Rectal smooth muscle tissue (tissue), 1 donor: ENCODE measurements around the gene CABLES2.

ENCODE experiments used
- H3K27ac ChIP-seq: one replicate; pipeline ENCODE4 v1.7.0; 2013; ENCODE audit warnings: low read depth, low read length, inconsistent platforms
- H3K27me3 ChIP-seq: one replicate; pipeline ENCODE4 v1.7.0; 2013; ENCODE audit warnings: low read length; ENCODE audit not compliant: control insufficient read depth, insufficient read depth
- H3K36me3 ChIP-seq: one replicate; pipeline ENCODE4 v1.7.0; 2013; ENCODE audit warnings: low read length; ENCODE audit not compliant: control insufficient read depth, insufficient read depth
- H3K4me1 ChIP-seq: one replicate; pipeline ENCODE4 v1.7.0; 2013; ENCODE audit warnings: low read length; ENCODE audit not compliant: control insufficient read depth, insufficient read depth
- H3K4me3 ChIP-seq: one replicate; pipeline ENCODE4 v1.7.0; 2013; ENCODE audit warnings: low read length
- H3K9ac ChIP-seq: one replicate; pipeline ENCODE4 v1.7.0; 2013; ENCODE audit warnings: low read length

CABLES2 gene

GRCh38 chr20:62350629-62351422 is 56.3 kb downstream of the CABLES2 start:
- peaks cover 18% of the 10 kb centered on the region for H3K36me3 ChIP-seq
- H3K27me3 ChIP-seq, result no peaks in the 10 kb centered on the region
- H3K9ac ChIP-seq, result no peak overlapping the region
- peaks cover 27% of the 10 kb centered on the region for H3K4me1 ChIP-seq
- H3K4me3 ChIP-seq, result no peak overlapping the region
- peak overlapping the region; percentile 85 for H3K27ac ChIP-seq

DNA sequence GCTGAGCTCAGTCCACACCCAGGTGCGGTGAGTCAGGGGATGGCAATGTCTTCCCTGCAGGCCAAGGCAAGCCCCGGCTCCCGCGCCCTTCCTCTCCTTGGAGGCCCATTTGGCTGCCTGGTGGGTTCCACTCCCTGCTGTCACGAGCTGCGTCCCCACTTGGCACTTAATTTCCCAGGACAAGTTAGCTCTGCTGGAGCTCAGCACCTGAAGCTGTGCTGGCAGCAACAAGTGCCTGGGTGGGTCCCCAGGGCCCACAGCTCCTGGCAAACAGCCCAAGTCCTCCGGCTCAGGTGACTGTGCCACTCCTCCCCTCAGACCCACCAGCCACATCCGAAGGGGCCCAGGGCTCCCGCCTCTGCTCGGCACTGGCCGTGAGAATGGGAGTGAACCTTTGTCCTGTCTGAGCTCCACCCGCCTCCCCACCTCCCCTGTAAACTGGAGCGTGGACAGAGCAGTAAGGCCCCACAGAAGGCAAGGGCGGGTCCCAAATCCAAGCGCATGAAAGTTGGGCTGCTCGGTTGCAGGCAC is 56.9 kb downstream of the CABLES2 start:
- Histone ChIP-seq H3K4me3 (no peak overlapping the region), H3K27ac (peak overlapping the region; percentile 44), H3K9ac (no peak overlapping the region), H3K4me1 (peaks cover 20% of the 10 kb centered on the region), H3K36me3 (peaks cover 18% of the 10 kb centered on the region), H3K27me3 (no peaks in the 10 kb centered on the region)

- Histone ChIP-seq H3K36me3 (peaks cover 18% of the 10 kb centered on the region), H3K27ac (no peak overlapping the region)
These were observed 57.5 kb downstream of the CABLES2 start for GRCh38 chr20:62349556-62350097.

GRCh38 chr20:62348604-62349003 is 58.5 kb downstream of the CABLES2 start:
- Histone ChIP-seq H3K4me3 (no peak overlapping the region), H3K4me1 (peaks cover 12% of the 10 kb centered on the region), H3K27ac (no peak overlapping the region), H3K27me3 (no peaks in the 10 kb centered on the region), H3K9ac (no peak overlapping the region), H3K36me3 (peaks cover 18% of the 10 kb centered on the region)

More at GRCh38 chr20:62349556-62350097, 57.5 kb downstream of the CABLES2 start:
- Histone ChIP-seq H3K4me3 (no peak overlapping the region), H3K4me1 (peaks cover 15% of the 10 kb centered on the region), H3K9ac (no peak overlapping the region), H3K27me3 (no peaks in the 10 kb centered on the region)

GRCh38 chr20:62347445-62347844 is 59.6 kb downstream of the CABLES2 start:
- H3K27ac ChIP-seq, result no peak overlapping the region
- peaks cover 18% of the 10 kb centered on the region for H3K36me3 ChIP-seq
- no peak overlapping the region for H3K4me3 ChIP-seq
- H3K27me3 ChIP-seq, result no peaks in the 10 kb centered on the region
- peaks cover 3% of the 10 kb centered on the region for H3K4me1 ChIP-seq
- no peak overlapping the region for H3K9ac ChIP-seq

- H3K9ac ChIP-seq, result no peak overlapping the region
- no peaks in the 10 kb centered on the region for H3K27me3 ChIP-seq
- no peak overlapping the region for H3K4me3 ChIP-seq
- H3K27ac ChIP-seq, result no peak overlapping the region
- no peaks in the 10 kb centered on the region for H3K4me1 ChIP-seq
- H3K36me3 ChIP-seq, result peaks cover 18% of the 10 kb centered on the region
These were observed 60.0 kb downstream of the CABLES2 start for GRCh38 chr20:62347151-62347404.

GRCh38 chr20:62346398-62347150 is 60.5 kb downstream of the CABLES2 start:
- Histone ChIP-seq H3K27ac (no peak overlapping the region), H3K4me1 (no peaks in the 10 kb centered on the region), H3K36me3 (peaks cover 18% of the 10 kb centered on the region), H3K9ac (no peak overlapping the region), H3K27me3 (no peaks in the 10 kb centered on the region), H3K4me3 (no peak overlapping the region)

DNA sequence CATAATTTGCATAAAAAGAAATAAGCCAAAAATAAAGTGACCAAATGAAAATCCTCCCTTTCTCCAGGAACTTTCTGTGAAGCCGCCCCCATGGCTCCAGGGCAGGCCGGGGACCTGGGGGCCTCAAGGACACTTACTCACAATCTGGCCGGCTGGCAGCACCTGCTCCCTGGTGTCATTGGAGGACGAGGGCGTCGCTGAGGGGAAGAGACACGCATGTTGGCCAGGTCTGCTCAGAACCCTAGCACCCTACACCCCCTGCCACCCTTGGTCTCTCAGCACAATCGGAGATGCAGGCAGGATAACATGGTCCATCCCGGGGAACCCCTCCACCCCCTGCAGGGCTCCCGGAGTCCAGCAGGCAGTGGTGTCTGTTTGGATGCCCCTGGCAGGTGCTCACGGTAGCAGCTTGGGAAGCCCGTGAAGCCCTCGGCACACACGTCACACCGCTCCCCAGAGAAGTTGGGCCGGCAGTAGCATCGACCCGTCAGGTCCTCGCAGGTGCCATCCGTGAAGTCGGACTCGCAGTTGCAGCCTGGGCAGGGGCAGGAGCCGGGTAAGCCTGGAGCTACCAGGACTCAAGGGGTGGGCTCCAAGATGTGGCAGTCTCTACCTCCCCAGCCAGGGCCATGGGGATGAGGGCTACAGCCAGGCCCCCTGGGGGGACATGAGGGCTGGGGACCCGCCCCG is 61.3 kb downstream of the CABLES2 start:
- no peak overlapping the region for H3K9ac ChIP-seq
- H3K36me3 ChIP-seq, result peaks cover 16% of the 10 kb centered on the region
- H3K27me3 ChIP-seq, result no peaks in the 10 kb centered on the region
- H3K4me3 ChIP-seq, result no peak overlapping the region
- no peaks in the 10 kb centered on the region for H3K4me1 ChIP-seq
- H3K27ac ChIP-seq, result no peak overlapping the region

DNA sequence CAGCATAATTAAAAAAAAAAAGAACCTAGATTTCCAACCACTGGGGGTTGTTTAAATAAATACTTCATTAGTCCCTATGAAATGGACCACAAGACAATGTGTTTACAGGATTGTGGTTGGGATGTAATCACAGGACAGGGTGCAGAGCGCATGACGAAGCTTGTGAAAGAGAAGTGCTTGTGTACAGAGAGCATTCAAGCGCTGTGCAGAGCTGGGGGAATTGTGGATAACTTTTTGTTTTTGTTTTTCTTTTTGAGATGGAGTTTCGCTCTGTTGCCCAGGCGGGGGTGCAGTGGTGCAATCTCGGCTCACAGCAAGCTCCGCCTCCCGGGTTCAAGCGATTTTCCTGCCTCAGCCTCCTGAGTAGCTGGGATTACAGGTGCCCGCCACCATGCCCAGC is 62.3 kb downstream of the CABLES2 start:
- no peaks in the 10 kb centered on the region for H3K27me3 ChIP-seq
- no peak overlapping the region for H3K9ac ChIP-seq
- peaks cover 10% of the 10 kb centered on the region for H3K36me3 ChIP-seq
- no peak overlapping the region for H3K27ac ChIP-seq
- no peaks in the 10 kb centered on the region for H3K4me1 ChIP-seq
- no peak overlapping the region for H3K4me3 ChIP-seq

DNA sequence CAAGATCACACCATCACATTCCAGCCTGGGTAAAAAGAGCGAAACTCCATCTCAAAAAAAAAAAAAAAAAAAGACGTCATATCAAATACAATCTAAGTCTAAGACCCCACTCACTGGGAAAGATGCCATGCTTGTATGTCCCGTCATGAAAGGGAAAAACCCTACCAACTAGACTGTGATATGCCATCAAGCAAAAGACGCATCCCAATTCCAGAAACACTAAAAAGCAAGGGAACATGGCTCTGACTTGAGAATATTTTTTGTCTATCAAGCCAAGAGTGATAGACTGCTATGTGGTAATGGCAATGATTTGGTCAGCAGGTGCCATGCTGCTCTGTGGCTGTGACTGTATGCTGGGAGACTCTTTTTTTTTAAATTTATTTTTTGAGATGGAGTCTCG is 63.0 kb downstream of the CABLES2 start:
- Histone ChIP-seq H3K27me3 (no peaks in the 10 kb centered on the region), H3K36me3 (peaks cover 11% of the 10 kb centered on the region), H3K4me1 (no peaks in the 10 kb centered on the region), H3K4me3 (no peak overlapping the region), H3K27ac (no peak overlapping the region), H3K9ac (no peak overlapping the region)

DNA sequence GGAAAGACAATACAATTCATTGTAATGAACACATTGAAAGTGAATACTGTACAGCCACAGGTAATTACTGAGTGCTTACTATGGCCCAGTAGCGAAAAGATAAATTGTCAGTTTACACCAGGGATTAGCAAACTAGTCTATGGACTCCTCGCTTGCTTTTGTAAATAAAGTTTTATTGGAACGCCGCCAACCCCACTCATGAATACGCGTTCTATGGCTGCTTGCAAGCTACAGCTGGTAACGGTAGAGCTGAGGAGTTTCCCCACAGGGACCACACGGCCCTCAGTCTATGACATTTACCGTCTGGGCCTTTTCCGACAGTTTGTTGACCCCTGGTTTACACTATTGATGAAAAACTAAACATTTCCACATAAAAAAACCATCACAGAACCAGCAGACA is 64.2 kb downstream of the CABLES2 start:
- Histone ChIP-seq H3K9ac (no peak overlapping the region), H3K36me3 (peaks cover 15% of the 10 kb centered on the region), H3K27ac (peak overlapping the region; percentile 38), H3K27me3 (no peaks in the 10 kb centered on the region), H3K4me3 (no peak overlapping the region), H3K4me1 (no peaks in the 10 kb centered on the region)

GRCh38 chr20:62339647-62340062 is 67.4 kb downstream of the CABLES2 start:
- Histone ChIP-seq H3K27me3 (no peaks in the 10 kb centered on the region), H3K9ac (no peak overlapping the region), H3K4me1 (no peaks in the 10 kb centered on the region), H3K4me3 (no peak overlapping the region), H3K36me3 (peaks cover 29% of the 10 kb centered on the region), H3K27ac (no peak overlapping the region)
